ENCODE measurements around the gene RNF166.

The RNF166 gene

DNA sequence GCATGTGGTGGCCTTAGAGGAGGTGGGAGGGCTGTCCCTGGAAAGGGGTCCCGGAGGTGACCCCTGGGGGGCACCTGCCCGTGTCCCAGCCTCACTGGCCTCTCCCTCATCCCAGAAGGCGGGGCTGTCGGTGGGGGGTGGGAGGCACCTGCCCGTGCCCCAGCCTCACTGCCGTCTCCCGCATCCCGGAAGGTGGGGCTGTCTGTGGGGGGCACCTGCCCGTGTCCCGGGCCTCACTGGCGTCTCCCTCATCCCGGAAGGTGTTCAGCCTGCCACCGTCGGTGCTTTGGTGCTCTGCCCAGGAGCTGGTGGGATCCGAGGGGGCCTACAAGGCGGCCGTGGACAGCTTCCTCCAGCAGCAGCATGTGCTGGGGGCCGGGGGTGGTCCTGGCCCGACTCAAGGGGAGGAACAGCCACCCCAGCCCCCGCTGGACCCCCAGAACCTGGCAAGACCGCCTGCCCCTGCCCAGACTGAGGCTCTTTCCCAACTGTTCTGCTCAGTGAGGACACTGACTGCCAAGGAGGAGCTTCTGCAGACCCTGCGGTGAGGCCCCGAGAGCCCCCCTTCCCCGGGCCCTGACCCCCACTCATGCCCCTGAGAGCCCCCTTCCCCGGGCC lies 6.3 kb upstream of the RNF166 start:
- peak; percentile 65; the same call in 1 of the 2 replicates for TF ChIP-seq ZBTB7A (IDR thresholded peaks at IDR 0.05; ENCODE audit: low read depth)
- no peak for TF ChIP-seq FOXM1 (IDR thresholded peaks at IDR 0.05; ENCODE audit: borderline replicate concordance, low read depth)
- no peak for TF ChIP-seq YY1 (IDR thresholded peaks at IDR 0.05; ENCODE audit: low read depth)
- no peak for TF ChIP-seq NFIC (IDR thresholded peaks at IDR 0.05)

- no peak for TF ChIP-seq NFIC (IDR thresholded peaks at IDR 0.05)
- TF ChIP-seq CEBPB (IDR thresholded peaks at IDR 0.05) = no peak
- TF ChIP-seq FOXM1 (IDR thresholded peaks at IDR 0.05; ENCODE audit: borderline replicate concordance, low read depth) = no peak
- TF ChIP-seq MAX (IDR thresholded peaks at IDR 0.05) = no peak
- TF ChIP-seq, protein P1, sequence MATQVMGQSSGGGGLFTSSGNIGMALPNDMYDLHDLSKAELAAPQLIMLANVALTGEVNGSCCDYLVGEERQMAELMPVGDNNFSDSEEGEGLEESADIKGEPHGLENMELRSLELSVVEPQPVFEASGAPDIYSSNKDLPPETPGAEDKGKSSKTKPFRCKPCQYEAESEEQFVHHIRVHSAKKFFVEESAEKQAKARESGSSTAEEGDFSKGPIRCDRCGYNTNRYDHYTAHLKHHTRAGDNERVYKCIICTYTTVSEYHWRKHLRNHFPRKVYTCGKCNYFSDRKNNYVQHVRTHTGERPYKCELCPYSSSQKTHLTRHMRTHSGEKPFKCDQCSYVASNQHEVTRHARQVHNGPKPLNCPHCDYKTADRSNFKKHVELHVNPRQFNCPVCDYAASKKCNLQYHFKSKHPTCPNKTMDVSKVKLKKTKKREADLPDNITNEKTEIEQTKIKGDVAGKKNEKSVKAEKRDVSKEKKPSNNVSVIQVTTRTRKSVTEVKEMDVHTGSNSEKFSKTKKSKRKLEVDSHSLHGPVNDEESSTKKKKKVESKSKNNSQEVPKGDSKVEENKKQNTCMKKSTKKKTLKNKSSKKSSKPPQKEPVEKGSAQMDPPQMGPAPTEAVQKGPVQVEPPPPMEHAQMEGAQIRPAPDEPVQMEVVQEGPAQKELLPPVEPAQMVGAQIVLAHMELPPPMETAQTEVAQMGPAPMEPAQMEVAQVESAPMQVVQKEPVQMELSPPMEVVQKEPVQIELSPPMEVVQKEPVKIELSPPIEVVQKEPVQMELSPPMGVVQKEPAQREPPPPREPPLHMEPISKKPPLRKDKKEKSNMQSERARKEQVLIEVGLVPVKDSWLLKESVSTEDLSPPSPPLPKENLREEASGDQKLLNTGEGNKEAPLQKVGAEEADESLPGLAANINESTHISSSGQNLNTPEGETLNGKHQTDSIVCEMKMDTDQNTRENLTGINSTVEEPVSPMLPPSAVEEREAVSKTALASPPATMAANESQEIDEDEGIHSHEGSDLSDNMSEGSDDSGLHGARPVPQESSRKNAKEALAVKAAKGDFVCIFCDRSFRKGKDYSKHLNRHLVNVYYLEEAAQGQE (IDR thresholded peaks at IDR 0.05; ENCODE audit: low read depth) = no peak
- no peak for TF ChIP-seq TCF12 (IDR thresholded peaks at IDR 0.05; ENCODE audit: low read depth)
These were observed 5.6 kb upstream of the RNF166 start for GRCh38 chr16:88711750-88712340.

- TF ChIP-seq YY1 (IDR thresholded peaks at IDR 0.05; ENCODE audit: low read depth) (no peak), CEBPB (IDR thresholded peaks at IDR 0.05) (no peak), TCF12 (IDR thresholded peaks at IDR 0.05; ENCODE audit: low read depth) (no peak), EGR1 (IDR thresholded peaks at IDR 0.05) (no peak), RAD21 (IDR thresholded peaks at IDR 0.05; ENCODE audit: low read depth) (no peak)
- TF ChIP-seq, protein P1 (IDR thresholded peaks at IDR 0.05; ENCODE audit: low read depth) = no peak
These were observed 4.3 kb upstream of the RNF166 start for GRCh38 chr16:88710556-88710955.

- TF ChIP-seq EGR1 (IDR thresholded peaks at IDR 0.05) = no peak
- TF ChIP-seq MAX (IDR thresholded peaks at IDR 0.05) = no peak
- TF ChIP-seq TEAD4 (IDR thresholded peaks at IDR 0.05) = no peak
- TF ChIP-seq NFIC (IDR thresholded peaks at IDR 0.05) = peak; percentile 19; the same call in 1 of the 2 replicates
These were observed 988 bp upstream of the RNF166 start for GRCh38 chr16:88706965-88707826.

GRCh38 chr16:88705801-88706228 lies 393 bp downstream of the RNF166 start:
- no peak for TF ChIP-seq NFIC (IDR thresholded peaks at IDR 0.05)
- TF ChIP-seq CEBPB (IDR thresholded peaks at IDR 0.05) = no peak
- no peak for TF ChIP-seq EP300 (IDR thresholded peaks at IDR 0.05; ENCODE audit: borderline replicate concordance)
- TF ChIP-seq RAD21 (IDR thresholded peaks at IDR 0.05; ENCODE audit: low read depth) = no peak
- TF ChIP-seq, protein P1 (IDR thresholded peaks at IDR 0.05; ENCODE audit: low read depth) = no peak
- no peak for TF ChIP-seq MAX (IDR thresholded peaks at IDR 0.05)
- TF ChIP-seq TEAD4 (IDR thresholded peaks at IDR 0.05) = no peak

All from Ishikawa (cell line).